ENCODE results near the gene PTPRU.

PTPRU gene

DNA sequence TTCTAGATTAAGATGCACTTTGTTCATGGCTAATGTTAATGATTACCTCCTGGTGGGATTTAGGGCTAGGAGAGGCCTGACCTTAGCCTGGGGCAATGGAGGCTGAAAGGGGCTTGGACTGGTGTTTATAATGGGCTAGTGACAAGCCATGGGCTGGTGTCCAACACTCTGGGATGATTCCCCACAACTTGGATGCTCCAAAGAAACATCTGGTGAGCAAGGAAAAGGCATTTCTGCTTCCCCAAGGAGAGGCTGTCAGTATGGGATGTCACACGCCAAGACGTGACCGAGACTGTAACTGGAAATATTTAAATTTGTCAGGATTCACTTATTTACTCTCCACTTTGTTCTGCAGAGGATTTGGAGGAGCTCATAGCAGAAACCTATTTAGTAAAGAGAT lies 45.2 kb downstream of the PTPRU start:
- Mint-ChIP-seq H3K36me3 (ENCODE audit: low read depth) (no peaks in the 10 kb centered on the region), H3K9me3 (no peaks in the 10 kb centered on the region), H3K27me3 (peaks cover 3% of the 10 kb centered on the region), H3K4me1 (peaks cover 3% of the 10 kb centered on the region), H3K4me3 (no peak overlapping the region), H3K27ac (no peak overlapping the region)
- ATAC-seq (no peak), DNase-seq (no peak)

DNA sequence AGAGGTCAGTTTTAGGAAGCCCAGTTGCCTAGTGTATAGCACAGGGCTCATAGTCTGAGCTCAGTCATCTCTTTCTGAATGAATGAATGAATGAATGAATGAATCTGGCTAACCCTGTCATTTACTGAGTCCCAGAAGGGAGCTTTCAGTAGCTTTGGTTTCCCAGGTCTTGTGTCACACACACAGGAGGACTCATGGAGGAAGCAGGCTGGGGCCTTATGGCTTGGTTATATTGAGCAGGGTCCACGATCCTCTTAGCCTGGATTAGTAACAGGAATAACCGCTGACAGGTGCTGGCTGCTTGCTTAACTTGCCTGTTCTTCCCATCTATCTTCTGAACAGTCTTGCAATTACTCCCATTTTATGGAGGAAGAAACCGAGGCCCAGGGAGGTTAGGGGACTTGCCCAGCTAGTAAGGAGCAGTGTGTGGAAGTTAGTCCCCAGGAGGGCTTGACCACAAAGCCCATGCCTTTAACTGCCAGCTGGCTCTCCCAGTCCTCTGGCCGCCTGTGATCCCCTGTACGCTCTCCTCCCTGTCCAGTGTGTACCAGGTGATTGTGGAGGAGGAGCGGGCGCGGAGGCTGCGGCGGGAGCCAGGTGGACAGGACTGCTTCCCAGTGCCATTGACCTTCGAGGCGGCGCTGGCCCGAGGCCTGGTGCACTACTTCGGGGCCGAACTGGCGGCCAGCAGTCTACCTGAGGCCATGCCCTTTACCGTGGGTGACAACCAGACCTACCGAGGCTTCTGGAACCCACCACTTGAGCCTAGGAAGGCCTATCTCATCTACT lies 46.0 kb downstream of the PTPRU start:
- H3K27me3 Mint-ChIP-seq: peaks cover 3% of the 10 kb centered on the region
- ATAC-seq (no peak), DNase-seq (no peak)
- no peak overlapping the region for H3K27ac Mint-ChIP-seq
- peaks cover 3% of the 10 kb centered on the region for H3K4me1 Mint-ChIP-seq
- H3K9me3 Mint-ChIP-seq: no peaks in the 10 kb centered on the region
- no peaks in the 10 kb centered on the region for H3K36me3 Mint-ChIP-seq (ENCODE audit: low read depth)
- no peak overlapping the region for H3K4me3 Mint-ChIP-seq

DNA sequence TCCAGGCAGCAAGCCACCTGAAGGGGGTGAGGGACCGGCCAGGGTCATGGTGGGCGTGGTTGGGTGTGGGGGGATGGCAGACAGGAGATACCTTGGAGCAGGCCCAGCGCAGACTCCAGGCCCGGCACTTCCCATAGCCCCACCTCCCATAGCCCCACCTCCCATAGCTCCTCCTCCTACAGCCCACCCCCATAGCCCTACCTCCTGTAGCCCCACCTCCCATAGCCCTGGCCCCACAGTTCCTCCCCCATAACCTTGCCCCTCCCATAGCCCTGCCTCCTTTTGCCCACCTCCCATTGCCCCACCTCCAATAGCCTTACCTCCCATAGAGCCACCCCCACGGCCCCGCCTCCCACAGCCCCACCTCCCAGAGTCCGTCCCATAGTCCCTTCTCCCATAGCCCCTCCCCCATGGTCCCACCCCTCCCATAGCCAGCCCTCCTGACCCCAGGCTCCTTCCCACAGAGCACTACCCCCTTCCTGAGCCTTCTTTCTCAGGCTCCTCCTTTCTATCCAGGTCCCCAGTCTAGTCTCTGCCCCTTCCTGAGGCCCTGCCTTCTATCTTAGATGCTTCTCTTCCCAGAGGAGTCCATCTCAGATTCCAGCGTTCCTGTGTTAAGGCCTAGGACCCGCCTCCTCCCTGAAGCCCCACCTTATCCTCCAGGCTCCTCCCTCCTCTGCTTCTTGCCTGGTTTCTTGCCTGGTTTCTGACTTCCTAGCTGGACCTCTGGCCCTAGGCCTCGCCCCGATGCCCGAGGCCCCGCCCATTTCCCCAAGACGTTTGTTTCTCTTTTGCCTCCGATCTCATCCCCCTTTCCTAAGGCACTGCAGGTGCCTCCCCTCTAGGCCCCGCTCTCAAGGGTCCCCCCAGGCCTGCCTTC lies 46.8 kb downstream of the PTPRU start:
- Mint-ChIP-seq H3K27me3 (peaks cover under 1% of the 10 kb centered on the region), H3K27ac (no peak overlapping the region), H3K4me3 (no peak overlapping the region)

DNA sequence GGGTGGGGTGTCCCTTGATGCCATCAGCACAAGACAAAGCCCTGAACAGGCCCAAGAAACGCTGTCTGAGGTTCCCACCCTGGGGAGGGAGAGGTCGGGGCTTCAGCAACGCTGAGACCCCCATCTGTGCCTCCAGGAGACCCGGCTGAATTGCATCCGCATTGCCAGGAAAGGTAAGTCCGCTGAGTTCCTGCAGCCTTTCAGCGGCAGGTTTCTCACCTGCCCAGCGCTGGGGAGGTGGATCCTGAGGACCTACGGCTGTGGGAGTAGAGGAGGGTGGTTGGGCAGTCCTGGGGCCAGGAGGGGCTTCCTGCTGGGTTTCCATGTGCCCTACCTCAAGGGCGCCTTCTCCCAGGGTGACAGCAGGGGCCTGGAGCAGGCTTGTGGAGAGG lies 47.5 kb downstream of the PTPRU start:
- no peaks in the 10 kb centered on the region for H3K27me3 Mint-ChIP-seq
- H3K27ac Mint-ChIP-seq: no peak overlapping the region
- no peak overlapping the region for H3K4me3 Mint-ChIP-seq
- H3K4me1 Mint-ChIP-seq: peaks cover 3% of the 10 kb centered on the region
- no peaks in the 10 kb centered on the region for H3K36me3 Mint-ChIP-seq (ENCODE audit: low read depth)
- DNase-seq (no peak), ATAC-seq (no peak)
- no peaks in the 10 kb centered on the region for H3K9me3 Mint-ChIP-seq

More for the DNA sequence above, 46.8 kb downstream of the PTPRU start:
- H3K9me3 Mint-ChIP-seq: no peaks in the 10 kb centered on the region
- no peaks in the 10 kb centered on the region for H3K36me3 Mint-ChIP-seq (ENCODE audit: low read depth)
- DNase-seq: peak; percentile 15
- ATAC-seq: peak; percentile 47
- H3K4me1 Mint-ChIP-seq: peaks cover 3% of the 10 kb centered on the region

DNA sequence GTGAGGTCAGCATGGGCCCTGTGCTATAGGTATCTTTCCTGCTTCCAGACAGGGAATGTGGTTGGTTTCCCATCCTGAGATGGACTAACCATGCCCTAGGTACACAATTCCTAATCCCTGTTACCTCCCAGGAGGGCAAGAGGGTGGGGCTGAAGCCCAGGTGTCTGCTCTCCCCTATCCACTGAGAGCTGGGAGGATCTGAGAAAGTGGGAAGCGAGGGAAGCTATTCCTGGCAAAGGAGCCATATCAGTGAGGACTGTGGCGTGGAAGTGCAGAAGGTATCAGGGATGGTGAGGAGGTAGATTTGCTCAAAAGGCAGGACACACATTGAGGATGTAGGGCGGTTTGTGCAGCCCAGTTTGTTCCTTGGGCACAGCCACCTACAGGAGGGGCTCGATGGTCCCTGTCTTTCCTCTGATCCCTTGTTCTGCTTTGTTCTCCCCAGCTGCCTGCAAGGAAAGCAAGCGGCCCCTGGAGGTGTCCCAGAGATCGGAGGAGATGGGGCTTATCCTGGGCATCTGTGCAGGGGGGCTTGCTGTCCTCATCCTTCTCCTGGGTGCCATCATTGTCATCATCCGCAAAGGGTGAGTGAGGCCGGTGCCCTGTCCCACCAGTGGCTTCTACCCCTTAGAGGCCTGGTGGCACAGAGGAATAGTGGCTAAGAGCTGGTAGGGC lies 48.1 kb downstream of the PTPRU start:
- no peak overlapping the region for H3K4me3 Mint-ChIP-seq
- H3K36me3 Mint-ChIP-seq (ENCODE audit: low read depth): no peaks in the 10 kb centered on the region
- no peak for ATAC-seq

DNA sequence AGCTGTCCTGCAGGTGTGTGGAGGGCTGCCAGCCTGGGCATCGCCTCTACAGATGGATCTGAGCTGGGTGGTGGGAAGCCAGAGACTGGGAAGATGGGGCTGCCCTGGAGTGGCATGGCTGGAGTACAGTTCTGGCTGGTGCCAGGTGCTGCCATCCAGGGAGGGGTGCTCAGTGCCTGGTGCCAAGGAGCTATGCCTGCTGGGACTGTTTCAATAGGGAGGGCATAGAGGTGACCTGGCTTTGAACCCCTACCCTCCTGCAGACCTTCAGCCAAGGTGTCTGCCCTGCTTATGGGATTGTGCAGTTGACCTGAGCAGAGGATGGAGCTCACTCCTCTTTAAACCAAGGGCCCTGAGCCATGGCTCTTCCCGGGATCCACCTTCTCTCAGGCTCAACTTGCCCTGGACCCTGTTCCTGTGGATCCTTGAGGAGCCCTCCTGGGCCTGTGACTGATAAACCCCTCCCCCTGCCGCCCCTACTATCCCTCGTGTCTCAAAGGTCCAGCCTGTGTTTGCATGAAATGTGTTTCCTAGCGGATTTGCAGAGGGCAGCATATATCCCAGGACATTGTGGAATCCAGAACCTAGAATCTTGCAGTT lies 48.7 kb downstream of the PTPRU start:
- no peaks in the 10 kb centered on the region for H3K27me3 Mint-ChIP-seq
- H3K4me3 Mint-ChIP-seq: no peak overlapping the region
- ATAC-seq (no peak), DNase-seq (no peak)
- peaks cover 3% of the 10 kb centered on the region for H3K4me1 Mint-ChIP-seq
- H3K36me3 Mint-ChIP-seq (ENCODE audit: low read depth): no peaks in the 10 kb centered on the region
- no peak overlapping the region for H3K27ac Mint-ChIP-seq
- H3K9me3 Mint-ChIP-seq: no peaks in the 10 kb centered on the region

More for the DNA sequence above, 48.1 kb downstream of the PTPRU start:
- peaks cover 3% of the 10 kb centered on the region for H3K4me1 Mint-ChIP-seq
- no peak for DNase-seq
- H3K27me3 Mint-ChIP-seq: no peaks in the 10 kb centered on the region
- no peak overlapping the region for H3K27ac Mint-ChIP-seq
- no peaks in the 10 kb centered on the region for H3K9me3 Mint-ChIP-seq

DNA sequence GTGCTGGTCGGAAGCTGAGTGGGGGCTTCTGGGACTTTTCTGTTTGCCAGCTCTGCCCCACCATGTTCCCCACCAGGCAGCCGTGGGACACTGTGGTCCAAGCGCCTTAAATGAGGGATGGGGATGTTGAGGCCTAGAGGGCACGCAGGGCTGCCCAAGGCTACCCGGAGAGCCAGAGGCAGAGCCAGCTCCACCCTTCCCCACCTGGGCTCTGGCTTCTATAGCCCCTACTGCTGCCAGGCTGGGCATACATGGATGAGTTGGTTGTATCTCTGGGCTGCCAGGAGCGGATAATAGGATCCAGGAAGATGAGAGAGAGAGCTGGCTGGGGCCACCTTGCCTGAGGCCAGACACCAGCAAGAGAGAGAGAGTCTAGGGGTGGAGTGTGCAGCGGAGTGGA lies 49.4 kb downstream of the PTPRU start:
- DNase-seq (no peak), ATAC-seq (no peak)
- no peaks in the 10 kb centered on the region for H3K27me3 Mint-ChIP-seq
- H3K9me3 Mint-ChIP-seq: no peaks in the 10 kb centered on the region
- H3K27ac Mint-ChIP-seq: no peak overlapping the region
- H3K36me3 Mint-ChIP-seq (ENCODE audit: low read depth): no peaks in the 10 kb centered on the region
- no peak overlapping the region for H3K4me3 Mint-ChIP-seq
- H3K4me1 Mint-ChIP-seq: peaks cover 3% of the 10 kb centered on the region

DNA sequence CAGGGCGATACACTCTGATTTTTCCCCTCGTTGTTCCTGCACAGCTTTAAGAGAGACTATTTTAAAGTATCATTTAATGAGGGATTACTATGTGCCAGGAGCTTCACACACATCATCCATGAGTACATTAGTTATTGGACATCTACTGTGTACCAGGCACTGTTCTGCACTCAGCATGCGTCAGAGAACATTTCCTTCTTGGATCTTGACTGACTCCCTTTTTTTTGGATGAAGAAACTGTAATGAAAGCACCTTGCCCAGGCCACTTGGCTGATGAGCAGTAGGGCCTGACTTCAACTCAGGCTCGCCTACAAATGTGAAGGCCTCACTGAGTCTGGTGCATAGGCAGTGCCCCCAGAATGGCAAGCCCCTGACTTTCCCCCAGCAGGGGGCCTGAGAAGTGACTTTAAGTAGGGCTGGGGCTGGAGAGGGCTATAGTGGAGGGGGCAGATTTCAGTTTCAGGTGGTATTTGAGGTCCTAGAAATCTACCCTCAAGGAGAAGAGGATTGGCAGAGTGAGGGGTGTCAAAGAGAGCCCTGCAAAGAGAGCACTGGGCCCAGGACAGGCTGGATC lies 50.0 kb downstream of the PTPRU start:
- H3K4me3 Mint-ChIP-seq: no peak overlapping the region
- H3K36me3 Mint-ChIP-seq (ENCODE audit: low read depth): no peaks in the 10 kb centered on the region
- peaks cover 3% of the 10 kb centered on the region for H3K4me1 Mint-ChIP-seq
- no peaks in the 10 kb centered on the region for H3K27me3 Mint-ChIP-seq
- no peaks in the 10 kb centered on the region for H3K9me3 Mint-ChIP-seq
- H3K27ac Mint-ChIP-seq: no peak overlapping the region
- ATAC-seq: no peak
- no peak for DNase-seq

DNA sequence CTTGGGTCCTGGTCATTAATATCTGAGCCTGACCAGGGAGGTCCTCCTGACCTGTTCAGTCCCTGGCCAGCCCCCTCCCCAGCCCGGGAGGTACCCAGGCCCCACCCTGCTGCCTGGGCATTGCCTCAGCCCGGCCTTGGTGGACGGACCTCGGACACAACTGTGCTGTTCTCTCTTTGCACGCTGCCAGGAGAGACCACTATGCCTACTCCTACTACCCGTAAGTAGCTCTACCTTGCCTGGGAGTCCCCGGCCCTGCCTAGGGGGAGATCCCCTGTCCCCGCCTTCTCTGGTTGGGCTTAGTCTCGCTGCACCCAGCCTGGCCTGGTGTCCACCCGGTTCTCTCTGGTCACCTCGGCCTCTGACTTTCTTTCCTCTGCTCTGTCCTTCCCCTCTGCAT lies 53.2 kb downstream of the PTPRU start:
- no peak overlapping the region for H3K4me3 Mint-ChIP-seq
- DNase-seq (no peak), ATAC-seq (no peak)
- H3K27me3 Mint-ChIP-seq: no peaks in the 10 kb centered on the region
- no peaks in the 10 kb centered on the region for H3K9me3 Mint-ChIP-seq
- no peaks in the 10 kb centered on the region for H3K36me3 Mint-ChIP-seq (ENCODE audit: low read depth)
- H3K4me1 Mint-ChIP-seq: no peaks in the 10 kb centered on the region
- H3K27ac Mint-ChIP-seq: no peak overlapping the region

DNA sequence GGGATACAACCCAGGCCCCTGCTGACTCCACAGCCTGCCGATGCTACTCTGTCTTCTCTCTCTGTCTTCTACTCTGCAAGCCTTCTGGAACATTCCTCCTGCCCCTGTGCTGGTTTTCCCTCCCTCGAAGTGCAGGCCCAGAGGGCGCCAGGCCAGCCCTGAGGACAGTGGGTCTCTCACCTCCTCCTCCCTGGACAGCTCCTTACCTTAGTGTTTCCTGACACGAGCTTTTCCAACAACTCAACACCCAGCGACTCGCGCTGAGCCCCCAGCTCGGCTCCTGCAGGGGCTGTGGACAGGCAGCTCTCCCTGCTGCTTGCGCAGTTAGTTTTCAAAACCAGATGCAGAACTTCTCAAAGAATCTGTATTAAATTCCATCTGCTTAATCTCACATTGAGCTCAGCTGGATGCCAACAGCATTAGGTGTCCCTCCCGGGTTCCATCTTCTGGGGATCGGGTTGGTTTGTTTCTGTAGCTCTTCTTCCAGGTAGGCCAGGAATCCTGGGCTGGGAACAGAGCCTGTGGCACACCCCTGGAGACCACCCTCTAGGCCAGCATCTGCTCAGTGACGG lies 54.2 kb downstream of the PTPRU start:
- Mint-ChIP-seq H3K27ac (no peak overlapping the region), H3K36me3 (ENCODE audit: low read depth) (no peaks in the 10 kb centered on the region), H3K27me3 (no peaks in the 10 kb centered on the region), H3K9me3 (no peaks in the 10 kb centered on the region), H3K4me1 (no peaks in the 10 kb centered on the region), H3K4me3 (no peak overlapping the region)
- ATAC-seq (no peak), DNase-seq (no peak)

DNA sequence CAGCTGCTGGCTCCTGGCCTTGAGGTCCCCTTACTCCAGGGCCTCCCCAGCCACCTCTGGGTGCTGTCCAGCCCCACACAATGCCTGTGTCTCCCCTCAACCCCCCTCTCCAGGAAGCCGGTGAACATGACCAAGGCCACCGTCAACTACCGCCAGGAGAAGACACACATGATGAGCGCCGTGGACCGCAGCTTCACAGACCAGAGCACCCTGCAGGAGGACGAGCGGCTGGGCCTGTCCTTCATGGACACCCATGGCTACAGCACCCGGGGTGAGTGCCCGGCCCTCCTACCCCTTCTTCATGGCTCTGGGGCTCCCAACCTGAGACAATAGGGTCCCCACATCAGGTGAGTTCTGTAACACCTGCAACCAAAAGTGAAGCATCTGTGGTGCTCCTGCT lies 55.4 kb downstream of the PTPRU start:
- no peaks in the 10 kb centered on the region for H3K36me3 Mint-ChIP-seq (ENCODE audit: low read depth)
- H3K4me3 Mint-ChIP-seq: no peak overlapping the region
- no peaks in the 10 kb centered on the region for H3K9me3 Mint-ChIP-seq
- H3K27ac Mint-ChIP-seq: no peak overlapping the region
- ATAC-seq: no peak
- DNase-seq: no peak
- H3K4me1 Mint-ChIP-seq: no peaks in the 10 kb centered on the region
- H3K27me3 Mint-ChIP-seq: peaks cover 5% of the 10 kb centered on the region

DNA sequence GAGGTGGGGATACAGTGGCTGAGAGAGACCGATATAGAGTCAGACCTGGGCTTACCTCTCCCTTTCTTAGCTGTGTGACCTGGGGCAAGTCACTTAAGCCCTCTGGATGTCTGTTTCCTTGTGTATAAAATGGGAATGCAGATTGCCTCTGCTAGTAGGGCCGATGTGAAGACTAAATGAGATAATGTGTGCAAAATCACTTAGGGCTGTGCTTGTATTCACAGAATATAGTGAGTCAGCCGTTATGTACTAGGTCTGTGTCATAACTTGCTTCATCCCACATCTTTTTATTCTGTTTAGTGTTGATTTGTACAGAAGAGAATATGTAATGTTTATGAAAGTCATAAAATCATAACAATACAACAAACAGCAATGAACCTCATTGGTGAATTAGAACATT lies 56.0 kb downstream of the PTPRU start:
- ATAC-seq: no peak
- DNase-seq: no peak
- no peaks in the 10 kb centered on the region for H3K4me1 Mint-ChIP-seq
- H3K27me3 Mint-ChIP-seq: peaks cover 6% of the 10 kb centered on the region
- H3K9me3 Mint-ChIP-seq: no peaks in the 10 kb centered on the region
- no peaks in the 10 kb centered on the region for H3K36me3 Mint-ChIP-seq (ENCODE audit: low read depth)
- H3K4me3 Mint-ChIP-seq: no peak overlapping the region
- H3K27ac Mint-ChIP-seq: no peak overlapping the region

DNA sequence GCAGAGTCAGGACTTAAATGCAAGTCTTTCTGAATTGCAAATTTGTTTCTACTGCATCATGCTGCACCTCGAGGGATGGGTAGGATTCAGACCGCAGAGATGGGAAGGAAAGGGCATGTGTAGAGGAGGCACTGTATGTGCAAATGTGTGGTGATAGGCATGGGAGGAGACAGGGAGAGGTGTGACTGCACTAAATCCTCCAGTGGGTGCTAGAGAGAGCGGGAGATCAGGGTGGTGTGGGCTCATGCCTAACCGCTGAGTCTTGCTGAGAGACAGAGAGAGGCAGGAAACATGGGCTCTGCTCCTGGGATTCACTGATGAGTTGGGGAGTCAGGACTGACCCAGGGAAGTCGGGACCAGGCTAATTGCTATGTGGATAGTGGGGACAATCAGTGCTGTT lies 61.1 kb downstream of the PTPRU start:
- Mint-ChIP-seq H3K27me3 (peaks cover 15% of the 10 kb centered on the region), H3K9me3 (no peaks in the 10 kb centered on the region), H3K4me1 (no peaks in the 10 kb centered on the region), H3K27ac (no peak overlapping the region), H3K36me3 (ENCODE audit: low read depth) (no peaks in the 10 kb centered on the region), H3K4me3 (no peak overlapping the region)
- ATAC-seq (no peak), DNase-seq (no peak)

DNA sequence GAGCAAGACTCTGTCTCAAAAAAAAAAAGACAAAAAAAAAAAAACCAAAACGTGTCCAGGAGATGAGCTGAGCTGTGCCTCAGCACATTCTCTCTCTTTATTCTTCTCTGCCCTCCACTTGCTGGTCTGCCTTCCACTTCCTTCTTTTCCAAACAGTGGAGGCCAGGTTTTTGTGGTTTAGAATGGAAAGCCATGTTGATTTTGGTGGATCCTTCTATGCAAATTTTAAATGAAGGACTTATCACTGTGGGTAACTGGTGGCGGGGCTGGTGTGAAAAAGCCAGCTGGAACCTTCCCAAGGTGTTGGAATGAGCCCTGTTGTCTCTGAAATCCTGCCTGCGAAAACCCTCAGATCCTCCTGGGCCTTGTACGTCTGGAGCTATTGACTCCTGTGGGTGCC lies 61.9 kb downstream of the PTPRU start:
- no peak overlapping the region for H3K4me3 Mint-ChIP-seq
- no peaks in the 10 kb centered on the region for H3K36me3 Mint-ChIP-seq (ENCODE audit: low read depth)
- no peak for ATAC-seq
- no peaks in the 10 kb centered on the region for H3K4me1 Mint-ChIP-seq
- no peak for DNase-seq
- no peak overlapping the region for H3K27ac Mint-ChIP-seq
- no peaks in the 10 kb centered on the region for H3K9me3 Mint-ChIP-seq
- peaks cover 15% of the 10 kb centered on the region for H3K27me3 Mint-ChIP-seq
